Pancreas (tissue), 10 donors: ENCODE results near the gene CCDC190. TPM values are rescaled to one million over a fixed set of nuclear protein-coding genes. Genes with fewer than 3 reads are reported as not detected.
A peak's percentile ranks its signal among the peaks of the same experiment; 100 is the strongest.

Experiments
- ATAC-seq, 4 donors: fragments of 200-7000 bp; cut with Tn5 transposase; one replicate each; pipeline versions ENCODE4 v1.8.0 to v1.9.1; 2020; ENCODE audit warnings: mild to moderate bottlenecking in 4 of 4, moderate library complexity in 4 of 4
- DNase-seq, 6 donors: peaks; one replicate each; pipeline ENCODE4 v3.0.0-alpha.2; 2020
- FAIRE-seq: peaks from 2 replicates; lab custom pipeline; 2012; peaks lifted over from hg19 to GRCh38; lab: Jason Lieb, UNC
- H3K27ac ChIP-seq, 4 donors: fragments of 200-600 bp; sonication (generic); 1 replicate in 3 of 4; 2 replicates in 1 of 4; pipeline versions ENCODE4 v1.5.0 to v1.8.0; 2020
- H3K27me3 ChIP-seq, 4 donors: fragments of 200-600 bp; one replicate each; pipeline ENCODE4 v1.8.0; 2021
- H3K36me3 ChIP-seq, 3 donors: fragments of 200-600 bp; sonication (generic) in 1 of 3; one replicate each; pipeline versions ENCODE4 v1.5.0 to v1.8.0; 2020 to 2021
- H3K4me1 ChIP-seq, 3 donors: fragments of 200-600 bp; one replicate each; pipeline ENCODE4 v1.8.0; 2021
- H3K4me3 ChIP-seq, 4 donors: fragments of 200-600 bp; sonication (generic) in 2 of 4; one replicate each; pipeline versions ENCODE4 v1.5.0 to v1.8.0; 2020 to 2021
- H3K9me3 ChIP-seq, 4 donors: fragments of 200-600 bp; one replicate each; pipeline ENCODE4 v1.8.0; 2021
- WGBS, 2 donors: extraction: QIAGEN DNeasy Blood & Tissue Kit; methylation state at CpG; one replicate each; pipeline ENCODE4 v1.1.7; 2013; 5-methylcytosine and 5-hydroxymethylcytosine counted together
- intact Hi-C, 3 donors: fragments of 100-400 bp; cut with DNase I; formaldehyde crosslinking; loops; one replicate each; pipeline versions ENCODE4 v1.11.1 to v1.14.2; 2022
- polyA plus RNA-seq, 2 donors: library from polyadenylated mRNA; stranded (reverse); fragments of 200-250 nt; gene quantifications; one replicate each; pipeline ENCODE4 v1.2.3, GENCODE V29; 2013
- total RNA-seq, 6 donors: library from RNA; stranded (reverse); fragmentation: NEBNext Ultra II Directional in 4 of 6; extraction: Animal tissue kit (Norgen Biotek cat#: 25700) in 4 of 6; gene quantifications; one replicate each; pipeline versions ENCODE4 v1.2.1 to v1.2.4, GENCODE V29; 2021 to 2023
- TF ChIP-seq, protein P1 (sequence below), 4 donors: fragments of 200-600 bp; sonication (generic) in 3 of 4; IDR thresholded peaks; one replicate each; pipeline versions ENCODE4 v1.5.0 to v1.8.0; 2021; ENCODE audit warnings: antibody characterized with exemption in 4 of 4
- donor health status: healthy with polysubstance abuse.
- donor health status: DM: no; HTN: no; CAD: no; lungs with moderate emphysema.
- donor health status: DM: no; HTN: no; CAD: no.
- donor health status: control.
- donor health status: control.
- donor health status: Bipolar disorder and iron deficiency.
- donor health status: DM: yes; HTN: yes; CAD: no.
- donor health status: DM: no; HTN: no; CAD: no.
- donor health status: DM: no; HTN: no; CAD: no.
- donor health status: DM: yes; HTN: yes; CAD: no.

Gene CCDC190
- total and polyA plus RNA-seq, 8 donors = not detected

DNA sequence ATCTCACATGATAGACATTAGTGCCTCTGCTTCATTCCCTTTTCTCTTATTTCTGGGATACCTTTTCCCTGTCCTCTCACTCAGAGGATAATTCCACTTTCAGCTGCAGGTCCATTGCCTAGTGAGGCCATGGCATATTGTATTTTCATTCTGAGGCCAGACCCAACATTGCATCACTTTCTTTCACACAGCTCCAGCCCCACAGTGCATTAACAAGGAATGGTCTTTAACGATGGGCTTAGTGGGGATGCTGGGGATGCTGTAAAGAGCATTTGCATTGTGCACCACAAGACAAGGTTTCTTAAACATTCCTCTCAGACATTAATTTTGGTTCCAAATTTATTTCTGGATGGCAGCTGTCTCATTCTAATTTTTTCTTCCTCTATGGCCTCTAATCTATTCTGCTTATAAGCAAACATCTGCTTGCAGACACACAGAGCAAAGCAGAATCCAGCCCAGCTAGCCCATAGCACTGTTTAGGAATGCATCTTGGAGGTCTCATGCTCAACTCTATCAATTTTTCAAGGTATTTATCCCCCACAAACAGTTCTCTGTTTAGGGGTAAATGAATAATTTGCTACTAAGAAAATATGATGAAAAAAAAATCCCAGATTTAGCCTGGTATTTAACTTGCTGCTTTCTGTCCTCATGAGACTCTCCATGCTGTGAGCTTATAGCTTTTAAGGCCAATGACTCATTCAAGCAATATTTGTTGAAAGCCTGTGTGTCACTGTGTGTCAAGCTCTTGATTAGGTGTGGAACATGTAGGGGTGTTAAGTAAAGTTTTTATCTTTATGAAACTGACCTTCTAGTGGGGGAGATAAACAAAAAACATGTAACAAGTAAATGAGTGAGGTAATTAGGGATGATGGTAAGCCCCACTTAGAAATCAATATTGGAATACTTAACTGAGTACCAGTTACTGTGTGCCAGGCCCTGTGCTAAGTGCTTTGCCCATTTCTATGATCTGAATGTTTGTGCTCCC lies 44.5 kb upstream of the CCDC190 start:
- TF ChIP-seq, protein P1, sequence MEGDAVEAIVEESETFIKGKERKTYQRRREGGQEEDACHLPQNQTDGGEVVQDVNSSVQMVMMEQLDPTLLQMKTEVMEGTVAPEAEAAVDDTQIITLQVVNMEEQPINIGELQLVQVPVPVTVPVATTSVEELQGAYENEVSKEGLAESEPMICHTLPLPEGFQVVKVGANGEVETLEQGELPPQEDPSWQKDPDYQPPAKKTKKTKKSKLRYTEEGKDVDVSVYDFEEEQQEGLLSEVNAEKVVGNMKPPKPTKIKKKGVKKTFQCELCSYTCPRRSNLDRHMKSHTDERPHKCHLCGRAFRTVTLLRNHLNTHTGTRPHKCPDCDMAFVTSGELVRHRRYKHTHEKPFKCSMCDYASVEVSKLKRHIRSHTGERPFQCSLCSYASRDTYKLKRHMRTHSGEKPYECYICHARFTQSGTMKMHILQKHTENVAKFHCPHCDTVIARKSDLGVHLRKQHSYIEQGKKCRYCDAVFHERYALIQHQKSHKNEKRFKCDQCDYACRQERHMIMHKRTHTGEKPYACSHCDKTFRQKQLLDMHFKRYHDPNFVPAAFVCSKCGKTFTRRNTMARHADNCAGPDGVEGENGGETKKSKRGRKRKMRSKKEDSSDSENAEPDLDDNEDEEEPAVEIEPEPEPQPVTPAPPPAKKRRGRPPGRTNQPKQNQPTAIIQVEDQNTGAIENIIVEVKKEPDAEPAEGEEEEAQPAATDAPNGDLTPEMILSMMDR (IDR thresholded peaks at IDR 0.05) = no peak
- no peaks in the 10 kb centered on the region for H3K36me3 ChIP-seq
- no peaks in the 10 kb centered on the region for H3K4me1 ChIP-seq
- 55 to 69% methylated on average over 1 of the region's 1 CpG for WGBS, 2 donors
- DNase-seq (no peak), FAIRE-seq (no peak), ATAC-seq (peak; percentile 69 to 86 (median 78))
- H3K27me3 ChIP-seq = no peaks in the 10 kb centered on the region
- H3K9me3 ChIP-seq = no peaks in the 10 kb centered on the region
- H3K27ac ChIP-seq = no peak overlapping the region
- H3K4me3 ChIP-seq = no peak overlapping the region
- intact Hi-C loops = no loop called here

DNA sequence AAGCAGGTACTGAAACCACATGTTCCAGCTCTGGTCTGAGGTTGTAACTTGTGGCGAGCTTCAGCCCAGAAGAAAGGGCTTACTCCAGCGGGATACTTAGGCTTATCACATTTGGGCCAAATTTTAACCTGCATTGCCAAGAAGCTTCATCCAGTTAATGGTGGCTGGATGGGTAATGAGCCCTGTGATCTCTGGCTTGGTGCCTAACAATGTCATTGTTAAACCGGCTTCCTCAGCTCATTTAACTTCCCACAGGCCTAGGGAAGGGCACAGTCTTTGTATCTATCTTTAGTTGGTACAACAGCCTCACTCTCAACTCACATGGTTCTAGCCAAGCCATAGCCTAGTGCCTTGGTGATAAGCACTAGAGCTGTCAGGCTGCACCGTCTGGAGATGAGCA lies 43.6 kb upstream of the CCDC190 start:
- H3K4me1 ChIP-seq = no peaks in the 10 kb centered on the region
- ATAC-seq = peak in 1 of 4 donors; percentile 22
- WGBS, 2 donors = 64 to 69% methylated on average over 4 of the region's 4 CpGs
- H3K36me3 ChIP-seq = no peaks in the 10 kb centered on the region
- H3K4me3 ChIP-seq = no peak overlapping the region
- no peaks in the 10 kb centered on the region for H3K9me3 ChIP-seq
- no peaks in the 10 kb centered on the region for H3K27me3 ChIP-seq
- no peak overlapping the region for H3K27ac ChIP-seq
- no peak for DNase-seq
- intact Hi-C loops = no loop called here
- TF ChIP-seq, protein P1 (IDR thresholded peaks at IDR 0.05) = no peak
- no peak for FAIRE-seq

DNA sequence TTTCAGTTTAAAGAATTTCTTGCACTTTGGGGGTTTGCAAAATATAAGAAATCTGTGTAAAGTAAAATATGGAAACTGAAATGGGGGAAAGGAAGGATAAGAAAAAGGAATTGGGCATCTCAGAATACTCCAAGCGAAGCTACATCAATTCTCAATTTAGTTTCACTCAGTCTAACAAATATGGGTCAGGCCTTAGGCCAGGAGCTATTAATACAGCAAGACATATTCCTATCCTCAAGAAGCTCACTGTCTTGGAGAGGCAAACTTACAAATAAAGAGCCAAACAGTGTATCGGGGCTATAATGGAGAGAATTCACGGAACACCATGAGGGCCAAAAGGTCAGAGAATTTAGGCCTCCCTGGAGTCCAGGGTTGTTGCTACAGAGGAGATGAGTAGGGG lies 43.0 kb upstream of the CCDC190 start:
- no peaks in the 10 kb centered on the region for H3K27me3 ChIP-seq
- no peak overlapping the region for H3K27ac ChIP-seq
- H3K36me3 ChIP-seq = no peaks in the 10 kb centered on the region
- TF ChIP-seq, protein P1 (IDR thresholded peaks at IDR 0.05) = no peak
- no peak overlapping the region for H3K4me3 ChIP-seq
- WGBS, 2 donors = 92 to 96% methylated on average over 3 of the region's 3 CpGs
- FAIRE-seq = no peak
- DNase-seq = no peak
- H3K9me3 ChIP-seq = no peaks in the 10 kb centered on the region
- no peaks in the 10 kb centered on the region for H3K4me1 ChIP-seq
- no peak for ATAC-seq
- intact Hi-C loops = no loop called here

DNA sequence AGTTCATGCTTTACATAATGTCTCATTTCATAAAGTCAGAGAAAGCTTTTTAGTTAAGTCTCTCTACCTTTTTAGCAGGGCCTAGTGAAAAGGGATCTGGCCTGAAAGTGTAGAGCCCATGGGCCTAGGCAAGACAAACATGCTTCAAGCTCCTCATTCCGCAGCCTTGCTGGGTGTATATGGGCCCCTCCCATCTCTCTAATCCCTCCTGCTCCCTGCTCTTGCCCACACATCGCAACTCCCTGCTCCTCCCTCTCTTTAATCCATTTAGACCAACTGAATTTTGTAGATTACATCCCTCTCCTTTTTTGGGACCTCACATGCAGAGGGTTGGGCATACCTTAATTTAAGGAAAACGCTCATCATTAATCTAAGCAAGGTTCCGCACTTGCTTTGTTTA lies 42.3 kb upstream of the CCDC190 start:
- Histone ChIP-seq H3K9me3 (no peaks in the 10 kb centered on the region), H3K4me1 (no peaks in the 10 kb centered on the region), H3K27me3 (no peaks in the 10 kb centered on the region), H3K36me3 (no peaks in the 10 kb centered on the region), H3K27ac (no peak overlapping the region), H3K4me3 (no peak overlapping the region)
- FAIRE-seq (no peak), ATAC-seq (no peak), DNase-seq (no peak)
- TF ChIP-seq, protein P1 (IDR thresholded peaks at IDR 0.05) = no peak
- WGBS, 2 donors = 82 to 83% methylated on average over 4 of the region's 4 CpGs
- intact Hi-C loops = no loop called here

DNA sequence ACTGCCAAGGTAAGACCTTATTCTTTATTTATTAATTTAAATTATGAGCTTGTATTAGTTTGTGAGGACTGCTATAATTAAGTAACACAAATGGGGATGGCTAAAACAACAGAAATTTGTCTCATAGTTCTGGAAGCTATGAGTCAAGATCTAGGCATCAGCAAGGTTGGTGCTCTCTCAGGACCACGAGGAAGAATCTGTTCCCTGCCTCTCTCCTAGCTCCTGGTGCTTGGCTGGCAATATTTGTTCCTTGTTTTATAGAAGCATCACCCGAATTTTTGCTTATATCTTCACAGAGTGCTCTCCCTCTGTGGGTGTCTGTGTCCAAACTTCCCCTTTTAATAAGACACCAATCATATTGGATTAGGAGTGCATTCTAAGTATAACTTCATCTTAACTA lies 41.4 kb upstream of the CCDC190 start:
- Histone ChIP-seq H3K4me3 (no peak overlapping the region), H3K9me3 (no peaks in the 10 kb centered on the region), H3K4me1 (no peaks in the 10 kb centered on the region), H3K36me3 (no peaks in the 10 kb centered on the region), H3K27ac (no peak overlapping the region), H3K27me3 (no peaks in the 10 kb centered on the region)
- no peak for DNase-seq
- FAIRE-seq = no peak
- TF ChIP-seq, protein P1 (IDR thresholded peaks at IDR 0.05) = no peak
- 41 to 65% methylated on average over 2 of the region's 2 CpGs for WGBS, 2 donors
- no peak for ATAC-seq
- intact Hi-C loops = no loop called here
